GM23338 (cell line): ENCODE data around the gene JARID2. TPM values are rescaled to one million over a fixed set of nuclear protein-coding genes. Genes with fewer than 3 reads are reported as not detected.

Experiments
- ATAC-seq: fragments of 200-7000 bp; cut with Tn5 transposase; 3 replicates; pipeline ENCODE4 v1.9.1; 2020
- DNase-seq: peaks from one replicate; pipeline ENCODE4 v3.0.0-alpha.2; 2015; ENCODE audit warnings: low spot score
- H2AFZ ChIP-seq: fragments of 200-600 bp; sonication (generic); 2 replicates; pipeline ENCODE4 v1.8.0; 2016; ENCODE audit warnings: antibody characterized with exemption, mild to moderate bottlenecking, moderate library complexity
- H3F3A ChIP-seq: fragments of 200-600 bp; sonication (generic); replicated peaks from 2 replicates; pipeline ENCODE4 v1.8.0; 2017; ENCODE audit warnings: antibody characterized with exemption, mixed run types, low read depth
- H3K27ac ChIP-seq: fragments of 200-600 bp; sonication (generic); 2 replicates; pipeline ENCODE4 v1.6.1; 2016; ENCODE audit warnings: low read depth
- H3K27me3 ChIP-seq: fragments of 200-600 bp; sonication (generic); 2 replicates; pipeline ENCODE4 v1.8.0; 2016; ENCODE audit warnings: mild to moderate bottlenecking, mixed run types, moderate library complexity; ENCODE audit not compliant: insufficient read depth
- H3K36me3 ChIP-seq: fragments of 200-600 bp; sonication (generic); 2 replicates; pipeline ENCODE4 v1.8.0; 2016; ENCODE audit warnings: mild to moderate bottlenecking; ENCODE audit not compliant: insufficient read depth
- H3K4me1 ChIP-seq: fragments of 200-600 bp; sonication (generic); 2 replicates; pipeline ENCODE4 v1.8.0; 2016; ENCODE audit warnings: mild to moderate bottlenecking, moderate library complexity; ENCODE audit not compliant: insufficient read depth
- H3K4me2 ChIP-seq: fragments of 200-600 bp; sonication (generic); 2 replicates; pipeline ENCODE4 v1.7.1; 2017; ENCODE audit warnings: mixed run types
- H3K4me3 ChIP-seq: fragments of 200-600 bp; sonication (generic); 2 replicates; pipeline ENCODE4 v1.6.1; 2016; ENCODE audit warnings: mixed run types
- H3K79me2 ChIP-seq: fragments of 200-600 bp; sonication (generic); replicated peaks from 2 replicates; pipeline ENCODE4 v1.8.0; 2017; ENCODE audit warnings: mild to moderate bottlenecking; ENCODE audit not compliant: insufficient read depth
- H3K9me2 ChIP-seq: fragments of 200-600 bp; sonication (generic); 2 replicates; pipeline ENCODE4 v1.8.0; 2017; ENCODE audit not compliant: insufficient read depth
- H4K20me1 ChIP-seq: fragments of 200-600 bp; sonication (generic); replicated peaks from 2 replicates; pipeline ENCODE4 v1.8.0; 2017; ENCODE audit warnings: mild to moderate bottlenecking; ENCODE audit not compliant: insufficient read depth
- H3K27ac Mint-ChIP-seq: 2 replicates; pipeline ENCODE4 v1.8.0; 2020; ENCODE audit warnings: inconsistent platforms, mild to moderate bottlenecking, moderate library complexity, mixed read lengths
- H3K27me3 Mint-ChIP-seq: 3 replicates; pipeline ENCODE4 v1.8.0; 2022; ENCODE audit warnings: low read depth, mild to moderate bottlenecking, moderate library complexity, mixed read lengths, inconsistent platforms; ENCODE audit not compliant: insufficient read depth, poor library complexity
- H3K36me3 Mint-ChIP-seq: 3 replicates; pipeline ENCODE4 v1.8.0; 2021; ENCODE audit warnings: low read depth, mild to moderate bottlenecking, inconsistent platforms, moderate library complexity, mixed read lengths
- H3K4me1 Mint-ChIP-seq: 3 replicates; pipeline ENCODE4 v1.8.0; 2020; ENCODE audit warnings: mild to moderate bottlenecking, inconsistent platforms, mixed read lengths
- H3K4me3 Mint-ChIP-seq: 3 replicates; pipeline ENCODE4 v1.8.0; 2021; ENCODE audit warnings: moderate library complexity, mild to moderate bottlenecking, inconsistent platforms, mixed read lengths
- H3K9me3 Mint-ChIP-seq: 3 replicates; pipeline ENCODE4 v1.8.0; 2020; ENCODE audit warnings: moderate library complexity, mild to moderate bottlenecking, inconsistent platforms, mixed read lengths
- EZH2 ChIP-seq: fragments of 200-600 bp; sonication (generic); IDR thresholded peaks from one replicate; pipeline ENCODE4 v1.8.0; 2017; ENCODE audit warnings: antibody characterized with exemption, mild to moderate bottlenecking, low read depth; ENCODE audit not compliant: unreplicated experiment
- JUNB ChIP-seq: IDR thresholded peaks from one replicate; pipeline ENCODE4 v1.6.1; 2016; ENCODE audit warnings: antibody characterized with exemption; ENCODE audit not compliant: unreplicated experiment
- NANOG ChIP-seq: IDR thresholded peaks from 2 replicates; pipeline ENCODE4 v1.6.1; 2016; ENCODE audit warnings: antibody characterized with exemption, borderline replicate concordance
- POLR2AphosphoS5 ChIP-seq: IDR thresholded peaks from 2 replicates; pipeline ENCODE4 v1.6.1; 2016; ENCODE audit warnings: antibody characterized with exemption, low read depth
- STAT1 ChIP-seq: IDR thresholded peaks from one replicate; pipeline ENCODE4 v1.6.1; 2016; ENCODE audit warnings: antibody characterized with exemption; ENCODE audit not compliant: unreplicated experiment
- ZNF114 ChIP-seq: fragments of 250-450 bp; sonication (Bioruptor Pico); IDR thresholded peaks from 2 replicates; pipeline ENCODE4 v1.5.0; 2020; ENCODE audit warnings: mild to moderate bottlenecking, moderate library complexity
- polyA plus RNA-seq: library from polyadenylated mRNA; unstranded; fragments of >200 nt; fragmentation: Nextera tagmentation; extraction: Ambion mirVana; gene quantifications from 2 replicates; pipeline ENCODE4 v1.2.1, GENCODE V29; 2016
- total RNA-seq: library from RNA; depleted of rRNA; stranded (reverse); fragments of >200 nt; shearing (Covaris generic); gene quantifications from 2 replicates; pipeline ENCODE4 v1.2.3, GENCODE V29; 2014
- TF ChIP-seq, protein P1 (sequence below), 2 experiments: fragments of 200-600 bp in 1 of 2; sonication (generic) in 1 of 2; conservative IDR thresholded peaks; 2 replicates each; pipeline versions ENCODE4 v1.5.1 to v1.6.1; 2016 to 2017; ENCODE audit warnings: antibody characterized with exemption in 2 of 2, low read depth in 2 of 2, mild to moderate bottlenecking in 2 of 2, moderate library complexity in 1 of 2
- TF ChIP-seq, protein P2 (sequence below): IDR thresholded peaks from 2 replicates; pipeline ENCODE4 v1.6.1; 2016; ENCODE audit warnings: antibody characterized with exemption
- TF ChIP-seq, protein P3 (sequence below): IDR thresholded peaks from one replicate; pipeline ENCODE4 v1.6.1; 2018; ENCODE audit warnings: antibody characterized with exemption; ENCODE audit not compliant: unreplicated experiment
- TF ChIP-seq, protein P4 (sequence below): fragments of 250-450 bp; sonication (Bioruptor Pico); IDR thresholded peaks from 2 replicates; pipeline ENCODE4 v1.5.0; 2020; ENCODE audit warnings: mild to moderate bottlenecking, moderate library complexity

Gene JARID2
- total and polyA plus RNA-seq, 2 experiments from 2014 or later, result 92.8 to 196 TPM

DNA sequence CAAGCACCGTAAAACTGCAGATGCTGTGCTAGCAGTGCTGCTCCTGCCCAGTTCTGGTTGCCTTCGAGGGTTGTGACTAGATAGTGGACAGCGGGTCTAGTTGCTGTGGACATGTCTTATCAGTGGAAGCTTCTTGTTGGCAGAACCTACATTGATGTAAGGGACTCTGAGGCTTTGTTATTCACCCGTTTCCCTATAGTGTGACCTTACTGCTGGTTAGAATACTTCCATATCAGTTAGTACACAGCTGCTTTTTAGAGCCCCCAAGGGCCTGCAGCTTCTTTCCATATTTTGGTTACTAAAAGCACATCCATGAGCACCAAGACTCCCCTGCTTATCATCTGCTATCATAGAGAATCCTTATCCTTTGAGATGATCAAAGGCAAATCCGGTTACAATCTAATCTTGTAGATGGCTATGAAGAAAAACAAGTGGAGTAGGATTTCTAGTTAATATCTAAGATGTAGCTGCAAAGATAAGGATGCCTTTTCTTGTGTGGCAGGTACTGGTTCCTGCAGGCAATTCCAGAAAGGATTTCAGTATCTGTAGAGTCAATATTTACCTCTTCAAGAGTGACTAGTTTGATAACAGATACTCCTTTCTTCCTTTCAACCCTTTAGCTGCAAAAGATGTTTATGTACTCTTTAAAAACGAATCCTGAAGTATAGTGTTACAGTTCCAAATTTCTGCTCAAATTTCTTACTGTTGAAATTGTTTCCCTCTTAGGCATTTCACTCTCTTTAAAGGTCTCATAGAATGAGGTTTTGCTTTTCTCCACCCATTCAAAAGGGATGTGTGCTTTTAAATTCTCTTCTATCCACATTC, 163.6 kb downstream of the JARID2 start (continued):
- TF ChIP-seq, protein P1, sequence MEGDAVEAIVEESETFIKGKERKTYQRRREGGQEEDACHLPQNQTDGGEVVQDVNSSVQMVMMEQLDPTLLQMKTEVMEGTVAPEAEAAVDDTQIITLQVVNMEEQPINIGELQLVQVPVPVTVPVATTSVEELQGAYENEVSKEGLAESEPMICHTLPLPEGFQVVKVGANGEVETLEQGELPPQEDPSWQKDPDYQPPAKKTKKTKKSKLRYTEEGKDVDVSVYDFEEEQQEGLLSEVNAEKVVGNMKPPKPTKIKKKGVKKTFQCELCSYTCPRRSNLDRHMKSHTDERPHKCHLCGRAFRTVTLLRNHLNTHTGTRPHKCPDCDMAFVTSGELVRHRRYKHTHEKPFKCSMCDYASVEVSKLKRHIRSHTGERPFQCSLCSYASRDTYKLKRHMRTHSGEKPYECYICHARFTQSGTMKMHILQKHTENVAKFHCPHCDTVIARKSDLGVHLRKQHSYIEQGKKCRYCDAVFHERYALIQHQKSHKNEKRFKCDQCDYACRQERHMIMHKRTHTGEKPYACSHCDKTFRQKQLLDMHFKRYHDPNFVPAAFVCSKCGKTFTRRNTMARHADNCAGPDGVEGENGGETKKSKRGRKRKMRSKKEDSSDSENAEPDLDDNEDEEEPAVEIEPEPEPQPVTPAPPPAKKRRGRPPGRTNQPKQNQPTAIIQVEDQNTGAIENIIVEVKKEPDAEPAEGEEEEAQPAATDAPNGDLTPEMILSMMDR (conservative IDR thresholded peaks at IDR 0.05; ENCODE audit: low read depth in 2 of 2), result no peak
- TF ChIP-seq EZH2, result no peak
- no peak for TF ChIP-seq STAT1
- no peak for TF ChIP-seq NANOG
- TF ChIP-seq, protein P2, sequence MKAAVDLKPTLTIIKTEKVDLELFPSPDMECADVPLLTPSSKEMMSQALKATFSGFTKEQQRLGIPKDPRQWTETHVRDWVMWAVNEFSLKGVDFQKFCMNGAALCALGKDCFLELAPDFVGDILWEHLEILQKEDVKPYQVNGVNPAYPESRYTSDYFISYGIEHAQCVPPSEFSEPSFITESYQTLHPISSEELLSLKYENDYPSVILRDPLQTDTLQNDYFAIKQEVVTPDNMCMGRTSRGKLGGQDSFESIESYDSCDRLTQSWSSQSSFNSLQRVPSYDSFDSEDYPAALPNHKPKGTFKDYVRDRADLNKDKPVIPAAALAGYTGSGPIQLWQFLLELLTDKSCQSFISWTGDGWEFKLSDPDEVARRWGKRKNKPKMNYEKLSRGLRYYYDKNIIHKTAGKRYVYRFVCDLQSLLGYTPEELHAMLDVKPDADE, result no peak
- TF ChIP-seq, protein P3, sequence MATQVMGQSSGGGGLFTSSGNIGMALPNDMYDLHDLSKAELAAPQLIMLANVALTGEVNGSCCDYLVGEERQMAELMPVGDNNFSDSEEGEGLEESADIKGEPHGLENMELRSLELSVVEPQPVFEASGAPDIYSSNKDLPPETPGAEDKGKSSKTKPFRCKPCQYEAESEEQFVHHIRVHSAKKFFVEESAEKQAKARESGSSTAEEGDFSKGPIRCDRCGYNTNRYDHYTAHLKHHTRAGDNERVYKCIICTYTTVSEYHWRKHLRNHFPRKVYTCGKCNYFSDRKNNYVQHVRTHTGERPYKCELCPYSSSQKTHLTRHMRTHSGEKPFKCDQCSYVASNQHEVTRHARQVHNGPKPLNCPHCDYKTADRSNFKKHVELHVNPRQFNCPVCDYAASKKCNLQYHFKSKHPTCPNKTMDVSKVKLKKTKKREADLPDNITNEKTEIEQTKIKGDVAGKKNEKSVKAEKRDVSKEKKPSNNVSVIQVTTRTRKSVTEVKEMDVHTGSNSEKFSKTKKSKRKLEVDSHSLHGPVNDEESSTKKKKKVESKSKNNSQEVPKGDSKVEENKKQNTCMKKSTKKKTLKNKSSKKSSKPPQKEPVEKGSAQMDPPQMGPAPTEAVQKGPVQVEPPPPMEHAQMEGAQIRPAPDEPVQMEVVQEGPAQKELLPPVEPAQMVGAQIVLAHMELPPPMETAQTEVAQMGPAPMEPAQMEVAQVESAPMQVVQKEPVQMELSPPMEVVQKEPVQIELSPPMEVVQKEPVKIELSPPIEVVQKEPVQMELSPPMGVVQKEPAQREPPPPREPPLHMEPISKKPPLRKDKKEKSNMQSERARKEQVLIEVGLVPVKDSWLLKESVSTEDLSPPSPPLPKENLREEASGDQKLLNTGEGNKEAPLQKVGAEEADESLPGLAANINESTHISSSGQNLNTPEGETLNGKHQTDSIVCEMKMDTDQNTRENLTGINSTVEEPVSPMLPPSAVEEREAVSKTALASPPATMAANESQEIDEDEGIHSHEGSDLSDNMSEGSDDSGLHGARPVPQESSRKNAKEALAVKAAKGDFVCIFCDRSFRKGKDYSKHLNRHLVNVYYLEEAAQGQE, result no peak
- TF ChIP-seq POLR2AphosphoS5, result no peak
- no peak for TF ChIP-seq JUNB
- no peak for TF ChIP-seq ZNF114 (CRISPR knock-in tag)

DNA sequence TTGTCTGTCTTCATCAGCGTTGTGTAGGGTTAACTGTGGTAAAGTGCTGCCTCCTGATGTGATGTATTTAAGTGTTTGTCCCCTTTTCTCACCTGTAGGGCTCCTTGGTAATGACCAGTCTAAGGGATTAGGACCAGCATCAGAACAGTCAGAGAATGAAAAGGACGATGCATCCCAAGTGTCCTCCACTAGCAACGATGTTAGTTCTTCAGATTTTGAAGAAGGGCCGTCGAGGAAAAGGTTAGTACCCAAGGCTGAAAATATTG, 164.2 kb downstream of the JARID2 start:
- Mint-ChIP-seq H3K4me3 (no peak overlapping the region), H3K27me3 (peaks cover 16% of the 10 kb centered on the region), H3K36me3 (peaks cover 51% of the 10 kb centered on the region), H3K27ac (no peak overlapping the region; the same call in 1 of the 2 replicates), H3K4me1 (peaks cover 90% of the 10 kb centered on the region), H3K9me3 (peaks cover 14% of the 10 kb centered on the region)
- H3K4me2 ChIP-seq, result 0 out of 2 replicates have a peak overlapping the region, but pooled peaks have one; percentile 17
- H3F3A ChIP-seq, result no peaks in the 10 kb centered on the region; the same call in 1 of the 2 replicates
- TF ChIP-seq POLR2AphosphoS5 (peak; percentile 24; the same call in 1 of the 2 replicates), NANOG (no peak)
- TF ChIP-seq, protein P4, sequence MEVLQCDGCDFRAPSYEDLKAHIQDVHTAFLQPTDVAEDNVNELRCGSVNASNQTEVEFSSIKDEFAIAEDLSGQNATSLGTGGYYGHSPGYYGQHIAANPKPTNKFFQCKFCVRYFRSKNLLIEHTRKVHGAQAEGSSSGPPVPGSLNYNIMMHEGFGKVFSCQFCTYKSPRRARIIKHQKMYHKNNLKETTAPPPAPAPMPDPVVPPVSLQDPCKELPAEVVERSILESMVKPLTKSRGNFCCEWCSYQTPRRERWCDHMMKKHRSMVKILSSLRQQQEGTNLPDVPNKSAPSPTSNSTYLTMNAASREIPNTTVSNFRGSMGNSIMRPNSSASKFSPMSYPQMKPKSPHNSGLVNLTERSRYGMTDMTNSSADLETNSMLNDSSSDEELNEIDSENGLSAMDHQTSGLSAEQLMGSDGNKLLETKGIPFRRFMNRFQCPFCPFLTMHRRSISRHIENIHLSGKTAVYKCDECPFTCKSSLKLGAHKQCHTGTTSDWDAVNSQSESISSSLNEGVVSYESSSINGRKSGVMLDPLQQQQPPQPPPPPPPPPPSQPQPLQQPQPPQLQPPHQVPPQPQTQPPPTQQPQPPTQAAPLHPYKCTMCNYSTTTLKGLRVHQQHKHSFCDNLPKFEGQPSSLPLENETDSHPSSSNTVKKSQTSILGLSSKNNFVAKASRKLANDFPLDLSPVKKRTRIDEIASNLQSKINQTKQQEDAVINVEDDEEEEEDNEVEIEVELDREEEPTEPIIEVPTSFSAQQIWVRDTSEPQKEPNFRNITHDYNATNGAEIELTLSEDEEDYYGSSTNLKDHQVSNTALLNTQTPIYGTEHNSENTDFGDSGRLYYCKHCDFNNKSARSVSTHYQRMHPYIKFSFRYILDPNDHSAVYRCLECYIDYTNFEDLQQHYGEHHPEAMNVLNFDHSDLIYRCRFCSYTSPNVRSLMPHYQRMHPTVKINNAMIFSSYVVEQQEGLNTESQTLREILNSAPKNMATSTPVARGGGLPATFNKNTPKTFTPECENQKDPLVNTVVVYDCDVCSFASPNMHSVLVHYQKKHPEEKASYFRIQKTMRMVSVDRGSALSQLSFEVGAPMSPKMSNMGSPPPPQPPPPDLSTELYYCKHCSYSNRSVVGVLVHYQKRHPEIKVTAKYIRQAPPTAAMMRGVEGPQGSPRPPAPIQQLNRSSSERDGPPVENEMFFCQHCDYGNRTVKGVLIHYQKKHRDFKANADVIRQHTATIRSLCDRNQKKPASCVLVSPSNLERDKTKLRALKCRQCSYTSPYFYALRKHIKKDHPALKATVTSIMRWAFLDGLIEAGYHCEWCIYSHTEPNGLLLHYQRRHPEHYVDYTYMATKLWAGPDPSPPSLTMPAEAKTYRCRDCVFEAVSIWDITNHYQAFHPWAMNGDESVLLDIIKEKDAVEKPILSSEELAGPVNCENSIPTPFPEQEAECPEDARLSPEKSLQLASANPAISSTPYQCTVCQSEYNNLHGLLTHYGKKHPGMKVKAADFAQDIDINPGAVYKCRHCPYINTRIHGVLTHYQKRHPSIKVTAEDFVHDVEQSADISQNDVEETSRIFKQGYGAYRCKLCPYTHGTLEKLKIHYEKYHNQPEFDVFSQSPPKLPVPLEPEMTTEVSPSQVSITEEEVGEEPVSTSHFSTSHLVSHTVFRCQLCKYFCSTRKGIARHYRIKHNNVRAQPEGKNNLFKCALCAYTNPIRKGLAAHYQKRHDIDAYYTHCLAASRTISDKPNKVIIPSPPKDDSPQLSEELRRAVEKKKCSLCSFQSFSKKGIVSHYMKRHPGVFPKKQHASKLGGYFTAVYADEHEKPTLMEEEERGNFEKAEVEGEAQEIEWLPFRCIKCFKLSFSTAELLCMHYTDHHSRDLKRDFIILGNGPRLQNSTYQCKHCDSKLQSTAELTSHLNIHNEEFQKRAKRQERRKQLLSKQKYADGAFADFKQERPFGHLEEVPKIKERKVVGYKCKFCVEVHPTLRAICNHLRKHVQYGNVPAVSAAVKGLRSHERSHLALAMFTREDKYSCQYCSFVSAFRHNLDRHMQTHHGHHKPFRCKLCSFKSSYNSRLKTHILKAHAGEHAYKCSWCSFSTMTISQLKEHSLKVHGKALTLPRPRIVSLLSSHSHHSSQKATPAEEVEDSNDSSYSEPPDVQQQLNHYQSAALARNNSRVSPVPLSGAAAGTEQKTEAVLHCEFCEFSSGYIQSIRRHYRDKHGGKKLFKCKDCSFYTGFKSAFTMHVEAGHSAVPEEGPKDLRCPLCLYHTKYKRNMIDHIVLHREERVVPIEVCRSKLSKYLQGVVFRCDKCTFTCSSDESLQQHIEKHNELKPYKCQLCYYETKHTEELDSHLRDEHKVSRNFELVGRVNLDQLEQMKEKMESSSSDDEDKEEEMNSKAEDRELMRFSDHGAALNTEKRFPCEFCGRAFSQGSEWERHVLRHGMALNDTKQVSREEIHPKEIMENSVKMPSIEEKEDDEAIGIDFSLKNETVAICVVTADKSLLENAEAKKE (CRISPR knock-in tag), result no peak
- peaks cover 92% of the 10 kb centered on the region for H3K4me1 ChIP-seq
- DNase-seq (no peak), ATAC-seq (peak; percentile 18; the same call in 2 of the 3 replicates)
- H2AFZ ChIP-seq, result no peak overlapping the region
- H3K79me2 ChIP-seq, result peaks cover 100% of the 10 kb centered on the region
- peaks cover 11% of the 10 kb centered on the region for H3K36me3 ChIP-seq
- no peaks in the 10 kb centered on the region for H3K27me3 ChIP-seq
- no peak overlapping the region for H3K27ac ChIP-seq
- H3K4me3 ChIP-seq, result no peak overlapping the region
- no peaks in the 10 kb centered on the region for H3K9me2 ChIP-seq
- peaks cover 92% of the 10 kb centered on the region for H4K20me1 ChIP-seq
